Liver (tissue), 9 donors: Measurements from ENCODE around the gene ARIH1. TPM values are rescaled to one million over a fixed set of nuclear protein-coding genes. Genes with fewer than 3 reads are reported as not detected.

Experiments used
- DNase-seq: peaks from one replicate; pipeline ENCODE4 v3.0.0-alpha.2; 2017; ENCODE audit warnings: low spot score
- H3K27ac ChIP-seq, 2 donors: one replicate each; pipeline ENCODE4 v1.7.0; 2013; ENCODE audit warnings: inconsistent platforms in 2 of 2, low read length in 2 of 2, control low read depth in 1 of 2, low read depth in 1 of 2, mild to moderate bottlenecking in 1 of 2
- H3K27me3 ChIP-seq, 4 donors: one replicate each; pipeline versions ENCODE4 v1.6.1 to v1.7.0; 2013; ENCODE audit warnings: low read length in 3 of 4, inconsistent platforms in 1 of 4, mild to moderate bottlenecking in 1 of 4, moderate library complexity in 1 of 4; ENCODE audit not compliant: control insufficient read depth in 4 of 4, insufficient read depth in 4 of 4
- H3K36me3 ChIP-seq, 4 donors: one replicate each; pipeline versions ENCODE4 v1.6.1 to v1.7.0; 2013; ENCODE audit warnings: low read length in 3 of 4, mild to moderate bottlenecking in 3 of 4, low read depth in 1 of 4, moderate library complexity in 1 of 4; ENCODE audit not compliant: control insufficient read depth in 4 of 4, insufficient read depth in 3 of 4
- H3K4me1 ChIP-seq, 4 donors: one replicate each; pipeline versions ENCODE4 v1.6.1 to v1.7.0; 2013; ENCODE audit warnings: low read length in 3 of 4, mild to moderate bottlenecking in 3 of 4, moderate library complexity in 1 of 4; ENCODE audit not compliant: control insufficient read depth in 4 of 4, insufficient read depth in 4 of 4
- H3K4me3 ChIP-seq, 3 donors: one replicate each; pipeline versions ENCODE4 v1.6.1 to v1.7.0; 2013; ENCODE audit warnings: low read length in 3 of 3, control low read depth in 1 of 3, low read depth in 1 of 3, mild to moderate bottlenecking in 1 of 3
- H3K9ac ChIP-seq, 2 donors: one replicate each; pipeline ENCODE4 v1.7.0; 2013; ENCODE audit warnings: low read length in 2 of 2, mild to moderate bottlenecking in 2 of 2, moderate library complexity in 2 of 2, control low read depth in 1 of 2, low read depth in 1 of 2
- H3K9me3 ChIP-seq, 4 donors: one replicate each; pipeline versions ENCODE4 v1.6.1 to v1.7.0; 2013; ENCODE audit warnings: low read length in 3 of 4; ENCODE audit not compliant: control insufficient read depth in 4 of 4
- EGR1 ChIP-seq, 2 donors: IDR thresholded peaks; 2 replicates each; pipeline ENCODE4 v1.6.1; 2016 to 2018; ENCODE audit warnings: antibody characterized with exemption in 2 of 2, low read depth in 2 of 2
- FOXA2 ChIP-seq: IDR thresholded peaks from 2 replicates; pipeline ENCODE4 v1.6.1; 2016; ENCODE audit warnings: antibody characterized with exemption
- GABPA ChIP-seq, 2 donors: IDR thresholded peaks in 1 of 2; conservative IDR thresholded peaks in 1 of 2; 2 replicates each; pipeline ENCODE4 v1.6.1; 2016; ENCODE audit warnings: antibody characterized with exemption in 2 of 2, mild to moderate bottlenecking in 1 of 2, moderate library complexity in 1 of 2
- HNF4A ChIP-seq, 2 donors: conservative IDR thresholded peaks; 2 replicates each; pipeline ENCODE4 v1.6.1; 2016; ENCODE audit warnings: antibody characterized with exemption in 2 of 2, mild to moderate bottlenecking in 2 of 2
- JUND ChIP-seq, 2 donors: IDR thresholded peaks; 2 replicates each; pipeline ENCODE4 v1.6.1; 2016; ENCODE audit warnings: antibody characterized with exemption in 2 of 2
- NR2F2 ChIP-seq: IDR thresholded peaks from 2 replicates; pipeline ENCODE4 v1.6.1; 2016; ENCODE audit warnings: antibody characterized with exemption
- RAD21 ChIP-seq, 2 donors: IDR thresholded peaks; 2 replicates each; pipeline ENCODE4 v1.6.1; 2016; ENCODE audit warnings: antibody characterized with exemption in 2 of 2, mild to moderate bottlenecking in 2 of 2
- RXRA ChIP-seq, 2 donors: IDR thresholded peaks; 2 replicates each; pipeline ENCODE4 v1.6.1; 2017 to 2018; ENCODE audit warnings: antibody characterized with exemption in 2 of 2, mild to moderate bottlenecking in 1 of 2
- SP1 ChIP-seq: IDR thresholded peaks from 2 replicates; pipeline ENCODE4 v1.6.1; 2018; ENCODE audit warnings: antibody characterized with exemption, mild to moderate bottlenecking
- TAF1 ChIP-seq: conservative IDR thresholded peaks from 2 replicates; pipeline ENCODE4 v1.6.1; 2016; ENCODE audit warnings: antibody characterized with exemption, mild to moderate bottlenecking
- WGBS: extraction: QIAGEN DNeasy Blood & Tissue Kit; methylation state at CpG from one replicate; pipeline ENCODE4 v1.1.7; 2013; 5-methylcytosine and 5-hydroxymethylcytosine counted together
- polyA plus RNA-seq, 2 donors: library from polyadenylated mRNA; stranded (reverse) in 1 of 2; unstranded in 1 of 2; fragments of 200-250 nt in 1 of 2; fragments of >200 nt in 1 of 2; fragmentation: Nextera tagmentation in 1 of 2; extraction: Ambion mirVana in 1 of 2; gene quantifications; one replicate each; pipeline versions ENCODE4 v1.2.1 to v1.2.3, GENCODE V29; 2013 to 2015
- total RNA-seq, 2 donors: library from RNA; depleted of rRNA; stranded (reverse); fragments of >200 nt; gene quantifications; one replicate each; pipeline ENCODE4 v1.2.3, GENCODE V29; 2014
- TF ChIP-seq, protein P1 (sequence below): IDR thresholded peaks from 2 replicates; pipeline ENCODE4 v1.6.1; 2016; ENCODE audit warnings: antibody characterized with exemption, mild to moderate bottlenecking
- TF ChIP-seq, protein P2 (sequence below): IDR thresholded peaks from 2 replicates; pipeline ENCODE4 v1.6.1; 2016; ENCODE audit warnings: antibody characterized with exemption
- TF ChIP-seq, protein P3 (sequence below): IDR thresholded peaks from 2 replicates; pipeline ENCODE4 v1.6.1; 2016; ENCODE audit warnings: antibody characterized with exemption
- TF ChIP-seq, protein P4 (sequence below): fragments of 150-350 bp; IDR thresholded peaks from 2 replicates; pipeline ENCODE4 v1.5.1; 2017; ENCODE audit warnings: improper control_type of control experiment, low read depth, low read length; ENCODE audit not compliant: missing input control
- TF ChIP-seq, protein P5 (sequence below): IDR thresholded peaks from 2 replicates; pipeline ENCODE4 v1.6.1; 2016; ENCODE audit warnings: antibody characterized with exemption
- donor health status: healthy.
- donor health status: healthy.
- donor health status: healthy.
- donor health status: healthy.
- donor health status: healthy.

Gene ARIH1
- total and polyA plus RNA-seq, 4 donors, result 10.8 to 23.8 (median 18.8) TPM

DNA sequence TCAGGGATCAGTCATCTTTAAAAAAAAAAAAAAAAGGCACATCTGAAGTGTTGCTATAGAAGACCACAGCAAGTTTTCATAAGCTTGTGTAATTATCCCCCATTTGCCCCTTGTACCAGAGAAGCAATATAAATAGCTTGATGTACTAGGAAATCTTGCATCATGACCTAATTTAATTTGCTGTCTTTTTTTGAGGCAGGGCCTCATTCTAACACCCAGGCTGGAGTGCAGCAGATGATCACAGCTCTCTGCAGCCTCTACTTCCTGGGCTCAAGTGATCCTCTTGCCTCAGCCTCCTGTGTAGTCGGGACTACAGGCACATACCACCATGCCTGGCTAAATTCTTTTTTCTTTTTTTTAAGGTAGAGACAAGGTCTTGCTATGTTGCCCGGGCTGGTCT is 88.7 kb downstream of the ARIH1 start:
- 97% methylated on average over 2 of the region's 2 CpGs for WGBS
- Histone ChIP-seq H3K27ac (no peak overlapping the region), H3K4me1 (peaks cover 0 to 6% (median 0%) of the 10 kb centered on the region in 4 donors), H3K9me3 (no peaks in the 10 kb centered on the region), H3K36me3 (peaks cover 2 to 21% (median 15%) of the 10 kb centered on the region in 4 donors), H3K27me3 (no peaks in the 10 kb centered on the region), H3K4me3 (no peak overlapping the region), H3K9ac (no peak overlapping the region)
- DNase-seq, result no peak
- TF ChIP-seq TAF1 (no peak), HNF4A (conservative IDR thresholded peaks at IDR 0.05) (no peak), JUND (IDR thresholded peaks at IDR 0.05) (no peak), SP1 (no peak)
- TF ChIP-seq, protein P1, sequence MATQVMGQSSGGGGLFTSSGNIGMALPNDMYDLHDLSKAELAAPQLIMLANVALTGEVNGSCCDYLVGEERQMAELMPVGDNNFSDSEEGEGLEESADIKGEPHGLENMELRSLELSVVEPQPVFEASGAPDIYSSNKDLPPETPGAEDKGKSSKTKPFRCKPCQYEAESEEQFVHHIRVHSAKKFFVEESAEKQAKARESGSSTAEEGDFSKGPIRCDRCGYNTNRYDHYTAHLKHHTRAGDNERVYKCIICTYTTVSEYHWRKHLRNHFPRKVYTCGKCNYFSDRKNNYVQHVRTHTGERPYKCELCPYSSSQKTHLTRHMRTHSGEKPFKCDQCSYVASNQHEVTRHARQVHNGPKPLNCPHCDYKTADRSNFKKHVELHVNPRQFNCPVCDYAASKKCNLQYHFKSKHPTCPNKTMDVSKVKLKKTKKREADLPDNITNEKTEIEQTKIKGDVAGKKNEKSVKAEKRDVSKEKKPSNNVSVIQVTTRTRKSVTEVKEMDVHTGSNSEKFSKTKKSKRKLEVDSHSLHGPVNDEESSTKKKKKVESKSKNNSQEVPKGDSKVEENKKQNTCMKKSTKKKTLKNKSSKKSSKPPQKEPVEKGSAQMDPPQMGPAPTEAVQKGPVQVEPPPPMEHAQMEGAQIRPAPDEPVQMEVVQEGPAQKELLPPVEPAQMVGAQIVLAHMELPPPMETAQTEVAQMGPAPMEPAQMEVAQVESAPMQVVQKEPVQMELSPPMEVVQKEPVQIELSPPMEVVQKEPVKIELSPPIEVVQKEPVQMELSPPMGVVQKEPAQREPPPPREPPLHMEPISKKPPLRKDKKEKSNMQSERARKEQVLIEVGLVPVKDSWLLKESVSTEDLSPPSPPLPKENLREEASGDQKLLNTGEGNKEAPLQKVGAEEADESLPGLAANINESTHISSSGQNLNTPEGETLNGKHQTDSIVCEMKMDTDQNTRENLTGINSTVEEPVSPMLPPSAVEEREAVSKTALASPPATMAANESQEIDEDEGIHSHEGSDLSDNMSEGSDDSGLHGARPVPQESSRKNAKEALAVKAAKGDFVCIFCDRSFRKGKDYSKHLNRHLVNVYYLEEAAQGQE, result no peak
- TF ChIP-seq, protein P2, sequence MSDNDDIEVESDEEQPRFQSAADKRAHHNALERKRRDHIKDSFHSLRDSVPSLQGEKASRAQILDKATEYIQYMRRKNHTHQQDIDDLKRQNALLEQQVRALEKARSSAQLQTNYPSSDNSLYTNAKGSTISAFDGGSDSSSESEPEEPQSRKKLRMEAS, result no peak

DNA sequence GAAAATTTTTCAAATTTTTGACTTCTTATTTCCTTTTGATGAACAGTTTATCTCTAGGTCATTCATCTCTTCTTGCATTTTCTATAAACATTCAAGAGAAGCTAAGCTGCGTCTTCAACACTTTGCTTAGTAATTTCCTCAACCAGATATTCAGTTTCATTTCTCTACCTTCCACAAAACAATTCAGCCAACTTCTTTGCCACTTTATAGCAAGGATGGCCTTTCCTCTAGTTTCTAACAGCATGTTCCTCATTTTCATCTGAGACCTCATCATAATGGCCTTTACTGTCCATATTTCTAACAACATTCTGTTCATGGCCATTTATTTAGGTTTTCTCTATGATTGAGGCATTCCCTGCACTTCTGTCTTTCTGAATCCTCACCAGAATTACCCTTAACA is 90.0 kb downstream of the ARIH1 start:
- 78% methylated on average over 1 of the region's 1 CpG for WGBS
- Histone ChIP-seq H3K36me3 (peaks cover 2 to 23% (median 13%) of the 10 kb centered on the region in 4 donors), H3K27me3 (no peaks in the 10 kb centered on the region), H3K27ac (no peak overlapping the region), H3K9ac (no peak overlapping the region), H3K9me3 (no peaks in the 10 kb centered on the region), H3K4me3 (no peak overlapping the region), H3K4me1 (peaks cover 0 to 6% (median 0%) of the 10 kb centered on the region in 4 donors)
- DNase-seq, result no peak
- TF ChIP-seq, protein P3, sequence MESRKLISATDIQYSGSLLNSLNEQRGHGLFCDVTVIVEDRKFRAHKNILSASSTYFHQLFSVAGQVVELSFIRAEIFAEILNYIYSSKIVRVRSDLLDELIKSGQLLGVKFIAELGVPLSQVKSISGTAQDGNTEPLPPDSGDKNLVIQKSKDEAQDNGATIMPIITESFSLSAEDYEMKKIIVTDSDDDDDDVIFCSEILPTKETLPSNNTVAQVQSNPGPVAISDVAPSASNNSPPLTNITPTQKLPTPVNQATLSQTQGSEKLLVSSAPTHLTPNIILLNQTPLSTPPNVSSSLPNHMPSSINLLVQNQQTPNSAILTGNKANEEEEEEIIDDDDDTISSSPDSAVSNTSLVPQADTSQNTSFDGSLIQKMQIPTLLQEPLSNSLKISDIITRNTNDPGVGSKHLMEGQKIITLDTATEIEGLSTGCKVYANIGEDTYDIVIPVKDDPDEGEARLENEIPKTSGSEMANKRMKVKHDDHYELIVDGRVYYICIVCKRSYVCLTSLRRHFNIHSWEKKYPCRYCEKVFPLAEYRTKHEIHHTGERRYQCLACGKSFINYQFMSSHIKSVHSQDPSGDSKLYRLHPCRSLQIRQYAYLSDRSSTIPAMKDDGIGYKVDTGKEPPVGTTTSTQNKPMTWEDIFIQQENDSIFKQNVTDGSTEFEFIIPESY, result no peak
- TF ChIP-seq SP1, result no peak
- no peak for TF ChIP-seq RAD21 (IDR thresholded peaks at IDR 0.05)
- TF ChIP-seq, protein P4, sequence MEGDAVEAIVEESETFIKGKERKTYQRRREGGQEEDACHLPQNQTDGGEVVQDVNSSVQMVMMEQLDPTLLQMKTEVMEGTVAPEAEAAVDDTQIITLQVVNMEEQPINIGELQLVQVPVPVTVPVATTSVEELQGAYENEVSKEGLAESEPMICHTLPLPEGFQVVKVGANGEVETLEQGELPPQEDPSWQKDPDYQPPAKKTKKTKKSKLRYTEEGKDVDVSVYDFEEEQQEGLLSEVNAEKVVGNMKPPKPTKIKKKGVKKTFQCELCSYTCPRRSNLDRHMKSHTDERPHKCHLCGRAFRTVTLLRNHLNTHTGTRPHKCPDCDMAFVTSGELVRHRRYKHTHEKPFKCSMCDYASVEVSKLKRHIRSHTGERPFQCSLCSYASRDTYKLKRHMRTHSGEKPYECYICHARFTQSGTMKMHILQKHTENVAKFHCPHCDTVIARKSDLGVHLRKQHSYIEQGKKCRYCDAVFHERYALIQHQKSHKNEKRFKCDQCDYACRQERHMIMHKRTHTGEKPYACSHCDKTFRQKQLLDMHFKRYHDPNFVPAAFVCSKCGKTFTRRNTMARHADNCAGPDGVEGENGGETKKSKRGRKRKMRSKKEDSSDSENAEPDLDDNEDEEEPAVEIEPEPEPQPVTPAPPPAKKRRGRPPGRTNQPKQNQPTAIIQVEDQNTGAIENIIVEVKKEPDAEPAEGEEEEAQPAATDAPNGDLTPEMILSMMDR, result no peak
- TF ChIP-seq, protein P2, result no peak
- no peak for TF ChIP-seq HNF4A (conservative IDR thresholded peaks at IDR 0.05)
- TF ChIP-seq, protein P1, result no peak
- TF ChIP-seq GABPA (IDR thresholded peaks at IDR 0.05 in 1 of 2, conservative IDR thresholded peaks at IDR 0.05 in 1 of 2), result no peak
- no peak for TF ChIP-seq RXRA (IDR thresholded peaks at IDR 0.05)
- no peak for TF ChIP-seq NR2F2
- no peak for TF ChIP-seq FOXA2
- TF ChIP-seq, protein P5, sequence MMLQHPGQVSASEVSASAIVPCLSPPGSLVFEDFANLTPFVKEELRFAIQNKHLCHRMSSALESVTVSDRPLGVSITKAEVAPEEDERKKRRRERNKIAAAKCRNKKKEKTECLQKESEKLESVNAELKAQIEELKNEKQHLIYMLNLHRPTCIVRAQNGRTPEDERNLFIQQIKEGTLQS, result no peak
- TF ChIP-seq TAF1, result no peak
- TF ChIP-seq JUND (IDR thresholded peaks at IDR 0.05), result no peak
- TF ChIP-seq EGR1 (IDR thresholded peaks at IDR 0.05; ENCODE audit: low read depth in 2 of 2), result no peak
